Measurements from ENCODE around the gene KRT39. TPM values are rescaled to one million over a fixed set of nuclear protein-coding genes. Genes with fewer than 3 reads are reported as not detected.

KRT39 gene
- total and polyA plus RNA-seq, 5 donors: not detected

GRCh38 chr17:40980596-40980995, 13.8 kb upstream of the KRT39 start:
- intact Hi-C loops (cut with DNase I): no loop called here
- WGBS: 16% methylated on average over 8 of the region's 8 CpGs
- DNase-seq: peak in 2 of 3 donors; percentile 13 to 59
- Histone ChIP-seq H3K27me3 (ENCODE audit: control insufficient read depth, insufficient read depth) (peaks cover 3% of the 10 kb centered on the region), H3K9me3 (ENCODE audit: control insufficient read depth, low read length) (no peaks in the 10 kb centered on the region), H3K4me1 (ENCODE audit: control insufficient read depth, insufficient read depth, low read length) (no peaks in the 10 kb centered on the region), H3K27ac (ENCODE audit: low read length) (no peak overlapping the region), H3K4me3 (ENCODE audit: low read length) (no peak overlapping the region)
- ATAC-seq: no peak

GRCh38 chr17:40980117-40980516, 13.4 kb upstream of the KRT39 start:
- DNase-seq: no peak
- intact Hi-C loops (cut with DNase I): no loop called here
- WGBS: 71% methylated on average over 3 of the region's 3 CpGs
- Histone ChIP-seq H3K27ac (ENCODE audit: low read length) (no peak overlapping the region), H3K27me3 (ENCODE audit: control insufficient read depth, insufficient read depth) (peaks cover 3% of the 10 kb centered on the region), H3K4me3 (ENCODE audit: low read length) (no peak overlapping the region), H3K4me1 (ENCODE audit: control insufficient read depth, insufficient read depth, low read length) (no peaks in the 10 kb centered on the region), H3K9me3 (ENCODE audit: control insufficient read depth, low read length) (no peaks in the 10 kb centered on the region)
- no peak for ATAC-seq

DNA sequence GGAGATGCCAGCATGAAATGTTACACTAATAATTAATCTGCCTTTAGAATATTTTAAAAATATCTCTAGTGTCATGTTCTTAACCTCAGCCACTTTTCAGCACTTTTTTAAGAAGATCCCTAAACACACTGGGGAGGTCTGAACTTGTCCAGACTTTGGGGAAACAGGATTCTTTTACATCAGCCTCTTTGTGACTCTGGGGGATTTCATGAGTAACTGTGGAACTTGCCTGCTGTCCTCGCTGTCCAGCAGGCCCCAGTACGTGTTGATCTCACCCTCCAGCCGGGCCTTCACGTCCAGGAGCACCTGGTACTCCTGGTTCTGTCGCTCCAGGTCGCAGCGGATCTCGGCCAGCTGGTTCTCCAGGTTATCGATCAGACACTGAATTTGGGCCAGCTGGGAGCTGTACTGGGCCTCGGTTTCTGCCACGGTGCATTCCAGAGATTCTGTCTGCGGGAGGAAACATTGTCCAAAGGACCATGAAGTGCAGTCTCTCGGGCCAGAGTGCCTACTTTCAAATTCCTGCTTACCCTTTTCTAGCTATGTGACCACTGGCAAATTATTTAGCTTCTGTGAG, 11.9 kb upstream of the KRT39 start:
- WGBS: 66% methylated on average over 13 of the region's 13 CpGs
- ATAC-seq: no peak
- intact Hi-C loops (cut with DNase I): no loop called here

DNA sequence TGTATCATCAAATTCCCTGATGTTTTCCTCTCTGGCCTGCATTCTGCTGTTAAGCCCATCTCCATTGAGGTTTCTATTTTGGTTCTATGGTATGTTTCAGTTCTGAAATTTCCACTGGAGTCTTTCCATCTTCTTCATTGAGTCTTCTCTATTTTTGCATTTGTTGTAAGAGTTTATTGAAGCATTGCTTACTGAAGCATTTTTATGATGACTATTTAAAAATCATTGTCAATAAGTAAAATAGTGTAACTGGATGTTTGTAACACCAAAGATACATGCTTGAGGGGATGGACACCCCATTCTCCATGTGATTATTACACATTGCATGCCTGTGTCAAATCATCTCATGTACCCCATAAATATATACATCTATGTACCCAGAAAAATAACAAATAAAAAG, 8.8 kb upstream of the KRT39 start:
- intact Hi-C loops (cut with DNase I): no loop called here
- ATAC-seq: no peak
- H3K27ac ChIP-seq (ENCODE audit: low read length): no peak overlapping the region
- H3K27me3 ChIP-seq (ENCODE audit: control insufficient read depth, insufficient read depth): peaks cover 3% of the 10 kb centered on the region
- no peaks in the 10 kb centered on the region for H3K4me1 ChIP-seq (ENCODE audit: control insufficient read depth, insufficient read depth, low read length)
- no peak for DNase-seq
- no peaks in the 10 kb centered on the region for H3K9me3 ChIP-seq (ENCODE audit: control insufficient read depth, low read length)
- no peak overlapping the region for H3K4me3 ChIP-seq (ENCODE audit: low read length)

More for the DNA sequence above, 11.9 kb upstream of the KRT39 start:
- Histone ChIP-seq H3K4me3 (ENCODE audit: low read length) (no peak overlapping the region), H3K9me3 (ENCODE audit: control insufficient read depth, low read length) (no peaks in the 10 kb centered on the region), H3K4me1 (ENCODE audit: control insufficient read depth, insufficient read depth, low read length) (no peaks in the 10 kb centered on the region), H3K27me3 (ENCODE audit: control insufficient read depth, insufficient read depth) (peaks cover 3% of the 10 kb centered on the region), H3K27ac (ENCODE audit: low read length) (no peak overlapping the region)
- DNase-seq: peak in 1 of 3 donors; percentile 31

DNA sequence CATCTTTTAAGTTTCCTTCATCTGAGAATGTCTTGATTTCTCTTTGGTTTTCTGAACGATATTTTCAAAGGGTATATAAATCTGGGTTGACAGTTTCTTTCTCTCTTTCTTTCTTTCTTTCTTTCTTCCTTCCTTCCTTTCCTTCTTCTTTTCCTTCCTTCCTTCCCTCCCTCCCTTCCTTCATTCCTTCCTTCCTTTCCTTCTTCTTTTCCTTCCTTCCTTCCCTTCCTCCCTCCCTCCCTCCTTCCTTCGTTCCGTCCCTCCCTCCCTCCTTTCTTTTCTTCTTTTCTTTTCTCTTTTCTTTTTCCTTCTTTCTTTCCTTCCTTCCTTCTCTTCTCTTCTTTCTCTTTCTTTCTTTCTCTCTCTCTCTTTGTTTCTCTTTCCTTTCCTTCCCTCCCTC, 7.6 kb upstream of the KRT39 start:
- Histone ChIP-seq H3K4me3 (ENCODE audit: low read length) (no peak overlapping the region), H3K9me3 (ENCODE audit: control insufficient read depth, low read length) (no peaks in the 10 kb centered on the region), H3K27ac (ENCODE audit: low read length) (no peak overlapping the region), H3K27me3 (ENCODE audit: control insufficient read depth, insufficient read depth) (peaks cover 3% of the 10 kb centered on the region), H3K4me1 (ENCODE audit: control insufficient read depth, insufficient read depth, low read length) (no peaks in the 10 kb centered on the region)
- 87% methylated on average over 3 of the region's 3 CpGs for WGBS
- no peak for DNase-seq
- intact Hi-C loops (cut with DNase I): no loop called here
- ATAC-seq: no peak

- no peak for DNase-seq
- Histone ChIP-seq H3K27me3 (ENCODE audit: control insufficient read depth, insufficient read depth) (no peaks in the 10 kb centered on the region), H3K27ac (ENCODE audit: low read length) (no peak overlapping the region), H3K9me3 (ENCODE audit: control insufficient read depth, low read length) (no peaks in the 10 kb centered on the region), H3K4me1 (ENCODE audit: control insufficient read depth, insufficient read depth, low read length) (no peaks in the 10 kb centered on the region), H3K4me3 (ENCODE audit: low read length) (no peak overlapping the region)
- ATAC-seq: no peak
- 89% methylated on average over 1 of the region's 1 CpG for WGBS
- intact Hi-C loops (cut with DNase I): no loop called here
Measured at GRCh38 chr17:40967582-40967981, 834 bp upstream of the KRT39 start.

GRCh38 chr17:40963838-40964237, 2.9 kb downstream of the KRT39 start:
- 60% methylated on average over 1 of the region's 1 CpG for WGBS
- Histone ChIP-seq H3K9me3 (ENCODE audit: control insufficient read depth, low read length) (no peaks in the 10 kb centered on the region), H3K4me1 (ENCODE audit: control insufficient read depth, insufficient read depth, low read length) (no peaks in the 10 kb centered on the region), H3K27ac (ENCODE audit: low read length) (no peak overlapping the region), H3K4me3 (ENCODE audit: low read length) (no peak overlapping the region), H3K27me3 (ENCODE audit: control insufficient read depth, insufficient read depth) (no peaks in the 10 kb centered on the region)
- DNase-seq (no peak), ATAC-seq (no peak)
- intact Hi-C loops (cut with DNase I): no loop called here

- no peak for ATAC-seq
- H3K27me3 ChIP-seq (ENCODE audit: control insufficient read depth, insufficient read depth): no peaks in the 10 kb centered on the region
- 87% methylated on average over 4 of the region's 4 CpGs for WGBS
Measured at GRCh38 chr17:40962059-40962561, 4.6 kb downstream of the KRT39 start.

GRCh38 chr17:40961591-40961990, 5.2 kb downstream of the KRT39 start:
- Histone ChIP-seq H3K4me3 (ENCODE audit: low read length) (no peak overlapping the region), H3K27me3 (ENCODE audit: control insufficient read depth, insufficient read depth) (no peaks in the 10 kb centered on the region), H3K4me1 (ENCODE audit: control insufficient read depth, insufficient read depth, low read length) (no peaks in the 10 kb centered on the region), H3K9me3 (ENCODE audit: control insufficient read depth, low read length) (no peaks in the 10 kb centered on the region), H3K27ac (ENCODE audit: low read length) (no peak overlapping the region)
- intact Hi-C loops (cut with DNase I): no loop called here
- ATAC-seq (no peak), DNase-seq (no peak)
- 84% methylated on average over 1 of the region's 1 CpG for WGBS

More at GRCh38 chr17:40962059-40962561, 4.6 kb downstream of the KRT39 start:
- Histone ChIP-seq H3K4me1 (ENCODE audit: control insufficient read depth, insufficient read depth, low read length) (no peaks in the 10 kb centered on the region), H3K4me3 (ENCODE audit: low read length) (no peak overlapping the region), H3K27ac (ENCODE audit: low read length) (no peak overlapping the region), H3K9me3 (ENCODE audit: control insufficient read depth, low read length) (no peaks in the 10 kb centered on the region)
- intact Hi-C loops (cut with DNase I): no loop called here
- no peak for DNase-seq

GRCh38 chr17:40960144-40960543, 6.6 kb downstream of the KRT39 start:
- intact Hi-C loops (cut with DNase I): no loop called here

DNA sequence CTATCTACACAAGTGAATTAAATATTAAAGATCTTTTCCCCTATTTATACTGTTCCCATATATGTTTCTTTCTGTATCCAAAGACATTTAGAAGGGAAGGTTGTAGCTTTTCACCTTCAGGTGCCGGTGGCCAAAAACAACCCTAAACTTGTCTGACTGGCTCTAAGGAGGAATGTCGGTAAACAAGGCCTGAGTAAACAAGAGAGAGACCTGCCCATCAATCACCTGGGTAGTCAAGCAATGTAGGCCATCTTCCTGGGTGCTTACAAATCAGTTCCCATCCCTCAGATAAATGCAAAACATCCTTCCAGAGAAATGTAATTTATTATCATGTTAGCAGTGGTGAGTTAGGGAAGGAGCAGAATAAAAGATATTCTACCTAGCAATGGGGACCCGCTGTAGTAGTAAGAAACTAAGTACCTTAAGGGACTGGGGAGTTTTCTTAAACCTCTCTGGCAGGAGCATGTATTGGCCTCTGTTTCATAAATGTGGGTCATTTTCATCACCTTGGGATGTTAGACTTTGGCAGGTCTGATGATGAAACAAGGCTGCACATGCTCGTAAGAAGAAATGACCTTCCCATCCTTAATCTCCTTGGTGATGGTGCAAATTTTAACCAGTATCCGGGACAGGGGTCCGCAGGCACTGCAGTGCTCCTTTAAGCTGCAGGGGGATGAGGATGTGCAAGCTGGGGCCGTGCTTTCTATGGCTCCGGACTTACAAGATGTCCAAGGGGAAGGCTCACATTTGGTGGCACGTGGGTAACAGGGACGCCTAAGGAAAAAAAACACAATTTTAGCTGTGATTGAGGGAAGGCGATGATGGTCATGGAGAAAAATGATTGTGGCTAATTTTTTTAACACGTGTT, 8.4 kb downstream of the KRT39 start:
- Histone ChIP-seq H3K4me3 (ENCODE audit: low read length) (no peak overlapping the region), H3K27ac (ENCODE audit: low read length) (no peak overlapping the region), H3K9me3 (ENCODE audit: control insufficient read depth, low read length) (no peaks in the 10 kb centered on the region), H3K27me3 (ENCODE audit: control insufficient read depth, insufficient read depth) (no peaks in the 10 kb centered on the region), H3K4me1 (ENCODE audit: control insufficient read depth, insufficient read depth, low read length) (no peaks in the 10 kb centered on the region)
- ATAC-seq (no peak), DNase-seq (no peak)
- WGBS: 75% methylated on average over 12 of the region's 12 CpGs
- intact Hi-C loops (cut with DNase I): no loop called here

More at GRCh38 chr17:40960144-40960543, 6.6 kb downstream of the KRT39 start:
- no peaks in the 10 kb centered on the region for H3K27me3 ChIP-seq (ENCODE audit: control insufficient read depth, insufficient read depth)
- H3K27ac ChIP-seq (ENCODE audit: low read length): no peak overlapping the region
- no peak overlapping the region for H3K4me3 ChIP-seq (ENCODE audit: low read length)
- ATAC-seq (no peak), DNase-seq (peak in 1 of 3 donors; percentile 45)
- H3K4me1 ChIP-seq (ENCODE audit: control insufficient read depth, insufficient read depth, low read length): no peaks in the 10 kb centered on the region
- no peaks in the 10 kb centered on the region for H3K9me3 ChIP-seq (ENCODE audit: control insufficient read depth, low read length)
- 42% methylated on average over 10 of the region's 10 CpGs for WGBS

Data from right cardiac atrium (tissue), 5 donors.